ENCODE data around the gene DENND11.

The DENND11 gene

GRCh38 chr7:141702047-141702567, at the start of gene DENND11:
Gene DENND11 (minus strand): TSS chr7:141702166. CDS start chr7:141702153, 13 bp downstream.
- DNase-seq, result peak; percentile 61

- DNase-seq, result no peak
Observed at GRCh38 chr7:141748396-141748795, 46.4 kb upstream of the DENND11 start.

- DNase-seq, result no peak
Observed at GRCh38 chr7:141744131-141744530, 42.2 kb upstream of the DENND11 start.

- DNase-seq, result no peak
Observed at GRCh38 chr7:141742229-141742628, 40.3 kb upstream of the DENND11 start.

- no peak for DNase-seq
Observed at GRCh38 chr7:141739250-141739649, 37.3 kb upstream of the DENND11 start.

GRCh38 chr7:141738592-141739013, 36.6 kb upstream of the DENND11 start:
- DNase-seq, result no peak

GRCh38 chr7:141737836-141738591, 36.0 kb upstream of the DENND11 start, which contains the start of gene SSBP1:
Gene SSBP1 (plus strand): TSS chr7:141738358. CDS start chr7:141739167, 809 bp downstream.
- DNase-seq, result peak; percentile 97

GRCh38 chr7:141737118-141737835, 35.3 kb upstream of the DENND11 start:
- peak; percentile 14 for DNase-seq

GRCh38 chr7:141731476-141732149, 29.6 kb upstream of the DENND11 start:
- no peak for DNase-seq

- no peak for DNase-seq
Observed at GRCh38 chr7:141729020-141729419, 27.1 kb upstream of the DENND11 start.

- DNase-seq, result no peak
Observed at GRCh38 chr7:141722529-141722928, 20.6 kb upstream of the DENND11 start.

- no peak for DNase-seq
Observed at GRCh38 chr7:141717450-141717849, 15.5 kb upstream of the DENND11 start.

- DNase-seq, result no peak
Observed at GRCh38 chr7:141715794-141716689, 14.1 kb upstream of the DENND11 start.

- no peak for DNase-seq
Observed at GRCh38 chr7:141715018-141715417, 13.1 kb upstream of the DENND11 start.

- DNase-seq, result no peak
Observed at GRCh38 chr7:141714571-141714970, 12.6 kb upstream of the DENND11 start.

GRCh38 chr7:141713890-141714289, 11.9 kb upstream of the DENND11 start:
- no peak for DNase-seq

GRCh38 chr7:141712603-141713255, 10.8 kb upstream of the DENND11 start:
- DNase-seq, result no peak

- no peak for DNase-seq
Observed at GRCh38 chr7:141710301-141710700, 8.3 kb upstream of the DENND11 start.

- DNase-seq, result peak; percentile 4
Observed at GRCh38 chr7:141709749-141710148, 7.8 kb upstream of the DENND11 start.

- DNase-seq, result no peak
Observed at GRCh38 chr7:141709318-141709717, 7.4 kb upstream of the DENND11 start.

- no peak for DNase-seq
Observed at GRCh38 chr7:141708351-141708750, 6.4 kb upstream of the DENND11 start, which contains the start of gene WEE2. Gene WEE2 (plus strand): TSS chr7:141708353. CDS start chr7:141708759, 406 bp downstream.
